GM23338 (cell line): ENCODE results near the gene L3MBTL1. TPM values are rescaled to one million over a fixed set of nuclear protein-coding genes. Genes with fewer than 3 reads are reported as not detected.

Source experiments
- ATAC-seq: fragments of 200-7000 bp; cut with Tn5 transposase; 3 replicates; pipeline ENCODE4 v1.9.1; 2020
- DNase-seq: peaks from one replicate; pipeline ENCODE4 v3.0.0-alpha.2; 2015; ENCODE audit warnings: low spot score
- H2AFZ ChIP-seq: fragments of 200-600 bp; sonication (generic); 2 replicates; pipeline ENCODE4 v1.8.0; 2016; ENCODE audit warnings: antibody characterized with exemption, mild to moderate bottlenecking, moderate library complexity
- H3F3A ChIP-seq: fragments of 200-600 bp; sonication (generic); replicated peaks from 2 replicates; pipeline ENCODE4 v1.8.0; 2017; ENCODE audit warnings: antibody characterized with exemption, mixed run types, low read depth
- H3K27ac ChIP-seq: fragments of 200-600 bp; sonication (generic); 2 replicates; pipeline ENCODE4 v1.6.1; 2016; ENCODE audit warnings: low read depth
- H3K27me3 ChIP-seq: fragments of 200-600 bp; sonication (generic); 2 replicates; pipeline ENCODE4 v1.8.0; 2016; ENCODE audit warnings: mild to moderate bottlenecking, mixed run types, moderate library complexity; ENCODE audit not compliant: insufficient read depth
- H3K36me3 ChIP-seq: fragments of 200-600 bp; sonication (generic); 2 replicates; pipeline ENCODE4 v1.8.0; 2016; ENCODE audit warnings: mild to moderate bottlenecking; ENCODE audit not compliant: insufficient read depth
- H3K4me1 ChIP-seq: fragments of 200-600 bp; sonication (generic); 2 replicates; pipeline ENCODE4 v1.8.0; 2016; ENCODE audit warnings: mild to moderate bottlenecking, moderate library complexity; ENCODE audit not compliant: insufficient read depth
- H3K4me2 ChIP-seq: fragments of 200-600 bp; sonication (generic); 2 replicates; pipeline ENCODE4 v1.7.1; 2017; ENCODE audit warnings: mixed run types
- H3K4me3 ChIP-seq: fragments of 200-600 bp; sonication (generic); 2 replicates; pipeline ENCODE4 v1.6.1; 2016; ENCODE audit warnings: mixed run types
- H3K79me2 ChIP-seq: fragments of 200-600 bp; sonication (generic); replicated peaks from 2 replicates; pipeline ENCODE4 v1.8.0; 2017; ENCODE audit warnings: mild to moderate bottlenecking; ENCODE audit not compliant: insufficient read depth
- H3K9me2 ChIP-seq: fragments of 200-600 bp; sonication (generic); 2 replicates; pipeline ENCODE4 v1.8.0; 2017; ENCODE audit not compliant: insufficient read depth
- H4K20me1 ChIP-seq: fragments of 200-600 bp; sonication (generic); replicated peaks from 2 replicates; pipeline ENCODE4 v1.8.0; 2017; ENCODE audit warnings: mild to moderate bottlenecking; ENCODE audit not compliant: insufficient read depth
- H3K27ac Mint-ChIP-seq: 2 replicates; pipeline ENCODE4 v1.8.0; 2020; ENCODE audit warnings: inconsistent platforms, mild to moderate bottlenecking, moderate library complexity, mixed read lengths
- H3K27me3 Mint-ChIP-seq: 3 replicates; pipeline ENCODE4 v1.8.0; 2022; ENCODE audit warnings: low read depth, mild to moderate bottlenecking, moderate library complexity, mixed read lengths, inconsistent platforms; ENCODE audit not compliant: insufficient read depth, poor library complexity
- H3K36me3 Mint-ChIP-seq: 3 replicates; pipeline ENCODE4 v1.8.0; 2021; ENCODE audit warnings: low read depth, mild to moderate bottlenecking, inconsistent platforms, moderate library complexity, mixed read lengths
- H3K4me1 Mint-ChIP-seq: 3 replicates; pipeline ENCODE4 v1.8.0; 2020; ENCODE audit warnings: mild to moderate bottlenecking, inconsistent platforms, mixed read lengths
- H3K4me3 Mint-ChIP-seq: 3 replicates; pipeline ENCODE4 v1.8.0; 2021; ENCODE audit warnings: moderate library complexity, mild to moderate bottlenecking, inconsistent platforms, mixed read lengths
- H3K9me3 Mint-ChIP-seq: 3 replicates; pipeline ENCODE4 v1.8.0; 2020; ENCODE audit warnings: moderate library complexity, mild to moderate bottlenecking, inconsistent platforms, mixed read lengths
- CREB1 ChIP-seq: fragments of 250-450 bp; sonication (Bioruptor Pico); IDR thresholded peaks from 2 replicates; pipeline ENCODE4 v1.5.0; 2020; ENCODE audit warnings: low read depth, mild to moderate bottlenecking, moderate library complexity
- CTCF ChIP-seq, 2 experiments: fragments of 200-600 bp in 1 of 2; sonication (generic) in 1 of 2; conservative IDR thresholded peaks; 2 replicates each; pipeline versions ENCODE4 v1.5.1 to v1.6.1; 2016 to 2017; ENCODE audit warnings: antibody characterized with exemption in 2 of 2, low read depth in 2 of 2, mild to moderate bottlenecking in 2 of 2, moderate library complexity in 1 of 2
- ETS1 ChIP-seq: IDR thresholded peaks from 2 replicates; pipeline ENCODE4 v1.6.1; 2016; ENCODE audit warnings: antibody characterized with exemption
- EZH2 ChIP-seq: fragments of 200-600 bp; sonication (generic); IDR thresholded peaks from one replicate; pipeline ENCODE4 v1.8.0; 2017; ENCODE audit warnings: antibody characterized with exemption, mild to moderate bottlenecking, low read depth; ENCODE audit not compliant: unreplicated experiment
- EZH2phosphoT487 ChIP-seq: fragments of 200-600 bp; sonication (generic); IDR thresholded peaks from one replicate; pipeline ENCODE4 v1.8.1; 2018; ENCODE audit warnings: antibody characterized with exemption; ENCODE audit not compliant: unreplicated experiment
- NANOG ChIP-seq: IDR thresholded peaks from 2 replicates; pipeline ENCODE4 v1.6.1; 2016; ENCODE audit warnings: antibody characterized with exemption, borderline replicate concordance
- POLR2AphosphoS5 ChIP-seq: IDR thresholded peaks from 2 replicates; pipeline ENCODE4 v1.6.1; 2016; ENCODE audit warnings: antibody characterized with exemption, low read depth
- REST ChIP-seq: IDR thresholded peaks from one replicate; pipeline ENCODE4 v1.6.1; 2018; ENCODE audit warnings: antibody characterized with exemption; ENCODE audit not compliant: unreplicated experiment
- STAT1 ChIP-seq: IDR thresholded peaks from one replicate; pipeline ENCODE4 v1.6.1; 2016; ENCODE audit warnings: antibody characterized with exemption; ENCODE audit not compliant: unreplicated experiment
- ZNF114 ChIP-seq: fragments of 250-450 bp; sonication (Bioruptor Pico); IDR thresholded peaks from 2 replicates; pipeline ENCODE4 v1.5.0; 2020; ENCODE audit warnings: mild to moderate bottlenecking, moderate library complexity
- ZNF331 ChIP-seq: fragments of 250-450 bp; sonication (Bioruptor Pico); IDR thresholded peaks from 2 replicates; pipeline ENCODE4 v1.5.0; 2020; ENCODE audit warnings: low read depth, mild to moderate bottlenecking, moderate library complexity
- ZNF462 ChIP-seq: fragments of 250-450 bp; sonication (Bioruptor Pico); IDR thresholded peaks from 2 replicates; pipeline ENCODE4 v1.5.0; 2020; ENCODE audit warnings: mild to moderate bottlenecking, moderate library complexity
- polyA plus RNA-seq: library from polyadenylated mRNA; unstranded; fragments of >200 nt; fragmentation: Nextera tagmentation; extraction: Ambion mirVana; gene quantifications from 2 replicates; pipeline ENCODE4 v1.2.1, GENCODE V29; 2016
- total RNA-seq: library from RNA; depleted of rRNA; stranded (reverse); fragments of >200 nt; shearing (Covaris generic); gene quantifications from 2 replicates; pipeline ENCODE4 v1.2.3, GENCODE V29; 2014

The L3MBTL1 gene
- total and polyA plus RNA-seq, 2 experiments from 2014 or later = 6.5 to 33.6 TPM

GRCh38 chr20:43558412-43559146 is 51.1 kb downstream of the L3MBTL1 start, which contains the start of gene SGK2:
Gene SGK2, plus strand, starts transcription at chr20:43559027. Its CDS starts 7,469 bp downstream, at chr20:43566496.
- Histone ChIP-seq H3K36me3 (no peaks in the 10 kb centered on the region), H2AFZ (no peak within 1 kb of the TSS), H3F3A (no peaks in the 10 kb centered on the region), H3K4me3 (no peak within 1 kb of the TSS), H3K79me2 (no peaks in the 10 kb centered on the region), H3K4me2 (no peak within 1 kb of the TSS), H3K9me2 (no peaks in the 10 kb centered on the region), H3K27ac (no peak within 1 kb of the TSS), H3K4me1 (no peaks in the 10 kb centered on the region), H4K20me1 (no peaks in the 10 kb centered on the region), H3K27me3 (no peaks in the 10 kb centered on the region)
- Mint-ChIP-seq H3K27me3 (peaks cover 5% of the 10 kb centered on the region), H3K27ac (peak within 1 kb of the TSS; percentile 63), H3K9me3 (no peaks in the 10 kb centered on the region), H3K36me3 (no peaks in the 10 kb centered on the region), H3K4me1 (peaks cover 3% of the 10 kb centered on the region; the same call in 2 of the 3 replicates), H3K4me3 (no peak within 1 kb of the TSS)
- DNase-seq (no peak), ATAC-seq (no peak)
- TF ChIP-seq EZH2phosphoT487 (no peak), EZH2 (no peak), CREB1 (CRISPR knock-in tag) (no peak), STAT1 (no peak), ZNF114 (no peak), NANOG (no peak), ETS1 (no peak), ZNF462 (CRISPR knock-in tag) (no peak), CTCF (conservative IDR thresholded peaks at IDR 0.05; ENCODE audit: low read depth in 2 of 2) (no peak), POLR2AphosphoS5 (no peak), ZNF331 (CRISPR knock-in tag) (no peak), REST (no peak)
